Lower leg skin (tissue), 4 donors: ENCODE data around the gene NNAT. TPM values are rescaled to one million over a fixed set of nuclear protein-coding genes. Genes with fewer than 3 reads are reported as not detected.

Experiments used
- DNase-seq, 2 donors: peaks; one replicate each; pipeline ENCODE4 v3.0.0-alpha.2; 2019; ENCODE audit warnings: low spot score in 2 of 2
- H3K4me3 ChIP-seq: fragments of 200-600 bp; sonication (generic); 2 replicates; pipeline ENCODE4 v1.5.1; 2017; ENCODE audit warnings: mild to moderate bottlenecking, low read depth; ENCODE audit not compliant: poor library complexity, severe bottlenecking
- POLR2A ChIP-seq, 2 donors: fragments of 450-650 bp; IDR thresholded peaks; one replicate each; pipeline ENCODE4 v1.6.1; 2016 to 2017; ENCODE audit warnings: antibody characterized with exemption in 2 of 2, mild to moderate bottlenecking in 1 of 2, moderate library complexity in 1 of 2
- WGBS, 2 donors: methylation state at CpG; one replicate each; pipeline ENCODE4 v1.1.5; 2018; 5-methylcytosine and 5-hydroxymethylcytosine counted together
- intact Hi-C: fragments of 100-400 bp; cut with DNase I; formaldehyde crosslinking; loops from one replicate; pipeline ENCODE4 v1.15.0; 2023; ENCODE audit warnings: low total_unique reads
- total RNA-seq, 4 donors: library from RNA; depleted of rRNA; stranded (reverse); fragments of >200 nt; gene quantifications; one replicate each; pipeline ENCODE4 v1.1.0, GENCODE V29; 2016
- TF ChIP-seq, protein P1 (sequence below), 3 donors: fragments of 450-650 bp; IDR thresholded peaks; one replicate each; pipeline ENCODE4 v1.5.1; 2016; ENCODE audit warnings: antibody characterized with exemption in 3 of 3, mild to moderate bottlenecking in 3 of 3, moderate library complexity in 2 of 3

Gene NNAT
- total RNA-seq, 4 donors from 2014 or later: 1.3 to 3.8 (median 2.3) TPM

GRCh38 chr20:37564016-37564387, 43.0 kb downstream of the NNAT start:
- no peak for DNase-seq
- no peak for TF ChIP-seq POLR2A (IDR thresholded peaks at IDR 0.05)
- TF ChIP-seq, protein P1, sequence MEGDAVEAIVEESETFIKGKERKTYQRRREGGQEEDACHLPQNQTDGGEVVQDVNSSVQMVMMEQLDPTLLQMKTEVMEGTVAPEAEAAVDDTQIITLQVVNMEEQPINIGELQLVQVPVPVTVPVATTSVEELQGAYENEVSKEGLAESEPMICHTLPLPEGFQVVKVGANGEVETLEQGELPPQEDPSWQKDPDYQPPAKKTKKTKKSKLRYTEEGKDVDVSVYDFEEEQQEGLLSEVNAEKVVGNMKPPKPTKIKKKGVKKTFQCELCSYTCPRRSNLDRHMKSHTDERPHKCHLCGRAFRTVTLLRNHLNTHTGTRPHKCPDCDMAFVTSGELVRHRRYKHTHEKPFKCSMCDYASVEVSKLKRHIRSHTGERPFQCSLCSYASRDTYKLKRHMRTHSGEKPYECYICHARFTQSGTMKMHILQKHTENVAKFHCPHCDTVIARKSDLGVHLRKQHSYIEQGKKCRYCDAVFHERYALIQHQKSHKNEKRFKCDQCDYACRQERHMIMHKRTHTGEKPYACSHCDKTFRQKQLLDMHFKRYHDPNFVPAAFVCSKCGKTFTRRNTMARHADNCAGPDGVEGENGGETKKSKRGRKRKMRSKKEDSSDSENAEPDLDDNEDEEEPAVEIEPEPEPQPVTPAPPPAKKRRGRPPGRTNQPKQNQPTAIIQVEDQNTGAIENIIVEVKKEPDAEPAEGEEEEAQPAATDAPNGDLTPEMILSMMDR (IDR thresholded peaks at IDR 0.05): no peak
- no peak overlapping the region for H3K4me3 ChIP-seq
- intact Hi-C loops: no loop called here
- WGBS, 2 donors: 46 to 48% methylated on average over 16 to 19 of the region's 19 CpGs

GRCh38 chr20:37564388-37565133, 43.5 kb downstream of the NNAT start:
- peak in 1 of 2 donors; percentile 84 for DNase-seq
- intact Hi-C loops: no loop called here
- WGBS, 2 donors: 11 to 20% methylated on average over 18 to 31 of the region's 34 CpGs
- H3K4me3 ChIP-seq: no peak overlapping the region
- TF ChIP-seq, protein P1 (IDR thresholded peaks at IDR 0.05): no peak
- no peak for TF ChIP-seq POLR2A (IDR thresholded peaks at IDR 0.05)

GRCh38 chr20:37565134-37565811, 44.2 kb downstream of the NNAT start:
- WGBS, 2 donors: 78 to 79% methylated on average over 14 of the region's 14 CpGs
- TF ChIP-seq, protein P1 (IDR thresholded peaks at IDR 0.05): no peak
- TF ChIP-seq POLR2A (IDR thresholded peaks at IDR 0.05): no peak
- no peak overlapping the region for H3K4me3 ChIP-seq
- peak in 1 of 2 donors; percentile 70 for DNase-seq
- intact Hi-C loops: no loop called here

GRCh38 chr20:37566590-37567330, 45.7 kb downstream of the NNAT start:
- no peak for TF ChIP-seq POLR2A (IDR thresholded peaks at IDR 0.05)
- TF ChIP-seq, protein P1 (IDR thresholded peaks at IDR 0.05): no peak
- peak in 1 of 2 donors; percentile 58 for DNase-seq
- intact Hi-C loops: no loop called here
- 49 to 61% methylated on average over 5 of the region's 5 CpGs for WGBS, 2 donors
- no peak overlapping the region for H3K4me3 ChIP-seq

DNA sequence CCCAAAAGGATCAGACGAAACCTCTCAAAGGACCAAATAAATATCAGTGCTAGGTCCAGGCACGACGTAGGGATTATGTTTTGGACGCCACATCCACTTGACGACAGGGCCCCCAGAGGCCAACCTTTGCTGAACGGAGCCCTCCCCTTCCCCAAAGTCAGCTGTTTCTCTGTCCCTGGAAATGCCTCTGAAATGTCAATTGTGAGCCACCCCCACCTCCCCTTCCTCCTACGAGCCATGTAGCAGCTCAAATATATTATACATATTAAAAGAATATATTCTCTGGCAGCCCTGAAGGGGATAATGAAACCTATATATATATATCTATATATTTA, 46.2 kb downstream of the NNAT start:
- no peak overlapping the region for H3K4me3 ChIP-seq
- TF ChIP-seq POLR2A (IDR thresholded peaks at IDR 0.05): no peak
- TF ChIP-seq, protein P1 (IDR thresholded peaks at IDR 0.05): no peak
- intact Hi-C loops: no loop called here
- WGBS, 2 donors: 10 to 14% methylated on average over 7 of the region's 7 CpGs
- no peak for DNase-seq
